SU-DHL-6 (cell line): ENCODE data around the gene ITPA.

ENCODE experiments used
- H2AFZ ChIP-seq: fragments of 200-600 bp; sonication (generic); 2 replicates; pipeline ENCODE4 v1.6.1; 2014; ENCODE audit warnings: low read depth, mild to moderate bottlenecking, moderate library complexity, mixed read lengths, antibody characterized with exemption, low read length; ENCODE audit not compliant: severe bottlenecking
- H3F3A ChIP-seq: fragments of 200-600 bp; shearing (Covaris generic); 2 replicates; pipeline ENCODE4 v1.6.0; 2016; ENCODE audit warnings: antibody characterized with exemption, mild to moderate bottlenecking; ENCODE audit not compliant: insufficient read depth
- H3K27ac ChIP-seq: fragments of 200-600 bp; sonication (generic); 2 replicates; pipeline ENCODE4 v1.5.1; 2016; ENCODE audit warnings: low read depth, mild to moderate bottlenecking, low read length, moderate library complexity, mixed read lengths
- H3K27me3 ChIP-seq: fragments of 200-600 bp; sonication (generic), shearing (Covaris generic); 2 replicates; pipeline ENCODE4 v1.6.0; 2014; ENCODE audit warnings: mild to moderate bottlenecking, low read length
- H3K36me3 ChIP-seq: fragments of 200-600 bp; sonication (generic); 2 replicates; pipeline ENCODE4 v1.6.1; 2014; ENCODE audit warnings: mild to moderate bottlenecking, low read length, mixed read lengths
- H3K4me2 ChIP-seq: fragments of 300-600, 200-600 bp; shearing (Covaris generic), sonication (generic); 2 replicates; pipeline ENCODE4 v1.6.0; 2014; ENCODE audit warnings: low read length, low read depth, mild to moderate bottlenecking; ENCODE audit not compliant: poor library complexity, severe bottlenecking
- H3K4me3 ChIP-seq: fragments of 200-600 bp; sonication (generic); 2 replicates; pipeline ENCODE4 v1.5.1; 2014; ENCODE audit warnings: antibody characterized with exemption, low read length, mild to moderate bottlenecking, mixed read lengths; ENCODE audit not compliant: insufficient read depth, poor library complexity, severe bottlenecking
- H3K79me2 ChIP-seq: fragments of 200-600 bp; sonication (generic); 2 replicates; pipeline ENCODE4 v1.6.1; 2014; ENCODE audit warnings: mild to moderate bottlenecking, low read length, moderate library complexity; ENCODE audit not compliant: insufficient read depth
- H3K9ac ChIP-seq: fragments of 200-600 bp; sonication (generic); 2 replicates; pipeline ENCODE4 v1.7.0; 2014; ENCODE audit warnings: mild to moderate bottlenecking, low read length
- H3K9me2 ChIP-seq: fragments of 200-600 bp; sonication (generic); replicated peaks from 2 replicates; pipeline ENCODE4 v1.6.1; 2014; ENCODE audit warnings: low read length; ENCODE audit not compliant: insufficient read depth
- H3K9me3 ChIP-seq: fragments of 200-600 bp; sonication (generic); 2 replicates; pipeline ENCODE4 v1.6.1; 2014; ENCODE audit warnings: low read length, mixed read lengths; ENCODE audit not compliant: insufficient read depth
- H4K20me1 ChIP-seq: fragments of 200-600 bp; sonication (generic); 2 replicates; pipeline ENCODE4 v1.6.1; 2014; ENCODE audit warnings: low read depth, mild to moderate bottlenecking, antibody characterized with exemption, low read length, moderate library complexity, mixed read lengths
- CTCF ChIP-seq: fragments of 200-600 bp; sonication (generic); IDR thresholded peaks from one replicate; pipeline ENCODE4 v1.5.1; 2017; ENCODE audit warnings: antibody characterized with exemption, mild to moderate bottlenecking, low read length, moderate library complexity; ENCODE audit not compliant: insufficient read depth, poor library complexity, severe bottlenecking
- EZH2phosphoT487 ChIP-seq: fragments of 200-600 bp; sonication (generic), shearing (Covaris generic); conservative IDR thresholded peaks from 2 replicates; pipeline ENCODE4 v1.6.1; 2018; ENCODE audit warnings: mild to moderate bottlenecking, antibody characterized with exemption, low read length, moderate library complexity, mixed read lengths

ITPA gene

DNA sequence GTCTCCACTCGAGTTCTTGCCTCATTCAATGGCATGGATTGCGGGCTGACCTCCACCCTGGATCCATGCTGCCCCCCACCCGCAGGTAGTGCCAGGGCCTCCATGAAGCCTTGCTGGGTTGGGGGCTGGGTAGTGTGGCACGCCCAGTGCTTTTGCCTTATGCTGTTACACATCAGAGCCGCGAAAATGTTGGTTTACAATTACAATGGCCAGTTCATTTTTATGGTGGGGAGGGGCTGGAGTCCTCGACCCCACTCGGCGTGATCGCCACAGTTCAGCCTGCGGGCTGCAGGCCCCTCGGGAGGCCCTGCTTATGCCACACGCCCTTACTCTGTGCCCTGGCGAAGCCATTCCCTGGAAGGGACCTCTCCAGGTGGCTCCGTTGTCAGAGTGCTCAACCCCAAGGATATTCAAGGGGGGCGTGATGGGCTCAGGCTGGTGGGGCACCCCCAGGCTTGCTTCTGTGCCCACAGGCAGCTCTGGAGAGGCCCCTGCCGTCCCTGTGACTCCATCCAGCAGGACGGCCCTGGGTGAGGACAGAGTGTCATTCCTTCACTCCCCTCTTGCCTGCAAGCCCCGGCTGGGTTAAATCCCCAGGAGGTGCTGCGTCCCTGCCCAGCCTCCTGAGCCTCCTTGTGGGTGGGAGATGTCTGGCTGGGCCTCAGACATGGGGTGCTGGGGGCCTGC lies 14.8 kb downstream of the ITPA start:
- Histone ChIP-seq H3K9me2 (no peaks in the 10 kb centered on the region), H3K4me2 (no peak overlapping the region), H3K36me3 (no peaks in the 10 kb centered on the region), H3K9me3 (no peaks in the 10 kb centered on the region), H3F3A (no peaks in the 10 kb centered on the region), H3K9ac (no peak overlapping the region), H3K27ac (no peak overlapping the region), H3K27me3 (no peaks in the 10 kb centered on the region), H4K20me1 (no peaks in the 10 kb centered on the region), H3K4me3 (no peak overlapping the region), H2AFZ (no peak overlapping the region), H3K79me2 (no peaks in the 10 kb centered on the region)
- no peak for TF ChIP-seq CTCF
- TF ChIP-seq EZH2phosphoT487, result no peak

DNA sequence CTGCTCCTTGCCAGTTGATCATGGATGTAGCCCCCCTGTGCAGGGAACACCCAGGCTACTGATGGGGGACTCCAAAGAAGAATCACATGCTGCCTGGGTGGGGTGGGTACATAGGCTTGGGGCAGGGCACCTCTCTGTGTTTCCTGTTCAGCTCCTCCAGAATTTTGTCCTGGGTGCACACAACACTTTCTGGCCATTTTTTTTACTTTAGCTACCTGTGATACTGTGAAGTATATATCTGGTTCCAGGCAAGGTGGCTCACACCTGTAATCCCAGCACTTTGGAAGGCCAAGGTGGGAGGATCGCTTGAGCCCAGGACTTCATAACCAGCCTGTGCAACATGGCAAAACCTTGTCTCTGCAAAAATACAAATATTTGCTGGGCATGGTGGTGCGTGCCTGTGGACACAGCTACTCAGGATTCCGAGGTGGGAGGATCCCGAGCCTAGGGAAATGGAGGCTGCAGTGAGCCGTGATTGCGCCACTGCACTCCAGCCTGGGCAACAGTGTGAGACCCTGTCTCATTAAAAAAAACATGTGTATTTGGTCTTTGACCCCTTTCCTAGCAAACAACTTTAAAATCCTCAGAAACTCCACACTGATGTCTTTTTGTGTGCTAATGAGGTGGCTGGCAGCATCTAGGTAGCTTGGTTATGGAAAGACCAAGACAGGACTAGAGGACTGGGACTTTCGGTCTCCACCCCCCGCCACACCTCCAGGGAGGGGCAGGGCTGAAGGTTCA lies 15.6 kb downstream of the ITPA start:
- TF ChIP-seq EZH2phosphoT487 (no peak), CTCF (no peak)
- Histone ChIP-seq H4K20me1 (no peaks in the 10 kb centered on the region), H3K4me3 (no peak overlapping the region), H3K27me3 (no peaks in the 10 kb centered on the region), H3F3A (no peaks in the 10 kb centered on the region), H2AFZ (no peak overlapping the region), H3K4me2 (no peak overlapping the region), H3K9me3 (no peaks in the 10 kb centered on the region), H3K9me2 (no peaks in the 10 kb centered on the region), H3K36me3 (no peaks in the 10 kb centered on the region), H3K9ac (no peak overlapping the region), H3K27ac (no peak overlapping the region), H3K79me2 (no peaks in the 10 kb centered on the region)

DNA sequence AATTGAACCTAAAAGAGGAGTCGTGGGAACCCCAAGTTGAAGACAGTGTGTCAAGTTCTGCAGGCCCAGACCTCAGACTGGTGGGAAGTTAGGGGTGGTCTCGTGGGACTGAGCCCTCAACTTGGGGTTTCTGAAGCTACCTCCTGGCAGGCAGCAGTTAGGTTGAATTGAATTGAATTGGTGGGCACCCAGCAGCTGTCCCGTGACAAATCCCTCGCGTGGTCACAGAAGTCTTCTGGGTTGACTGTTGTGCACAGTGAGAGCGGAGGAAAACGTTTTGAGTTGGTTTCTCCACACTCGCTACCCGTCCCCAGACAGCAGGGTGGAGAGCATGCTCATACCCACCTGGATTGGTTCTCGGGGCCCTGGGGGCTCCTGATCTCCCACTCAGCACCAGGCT lies 16.8 kb downstream of the ITPA start:
- no peak overlapping the region for H3K4me2 ChIP-seq
- H3K4me3 ChIP-seq, result no peak overlapping the region
- H3K9me3 ChIP-seq, result no peaks in the 10 kb centered on the region
- H3K9me2 ChIP-seq, result no peaks in the 10 kb centered on the region
- H3K9ac ChIP-seq, result no peak overlapping the region
- TF ChIP-seq EZH2phosphoT487 (no peak), CTCF (no peak)
- H2AFZ ChIP-seq, result no peak overlapping the region
- no peaks in the 10 kb centered on the region for H3K27me3 ChIP-seq
- no peaks in the 10 kb centered on the region for H3K36me3 ChIP-seq
- no peak overlapping the region for H3K27ac ChIP-seq
- no peaks in the 10 kb centered on the region for H3F3A ChIP-seq
- H4K20me1 ChIP-seq, result no peaks in the 10 kb centered on the region
- no peaks in the 10 kb centered on the region for H3K79me2 ChIP-seq
